ENCODE results near the gene IRGC. TPM values are rescaled to one million over a fixed set of nuclear protein-coding genes. Genes with fewer than 3 reads are reported as not detected.

The IRGC gene
- total and polyA plus RNA-seq, 2 of the 13 experiments (the other 11 are each of a cell fraction or from before 2014, with no cell fraction given), result not detected

GRCh38 chr19:43707158-43707712, 8.6 kb upstream of the IRGC start (continued):
- TF ChIP-seq, protein P1, sequence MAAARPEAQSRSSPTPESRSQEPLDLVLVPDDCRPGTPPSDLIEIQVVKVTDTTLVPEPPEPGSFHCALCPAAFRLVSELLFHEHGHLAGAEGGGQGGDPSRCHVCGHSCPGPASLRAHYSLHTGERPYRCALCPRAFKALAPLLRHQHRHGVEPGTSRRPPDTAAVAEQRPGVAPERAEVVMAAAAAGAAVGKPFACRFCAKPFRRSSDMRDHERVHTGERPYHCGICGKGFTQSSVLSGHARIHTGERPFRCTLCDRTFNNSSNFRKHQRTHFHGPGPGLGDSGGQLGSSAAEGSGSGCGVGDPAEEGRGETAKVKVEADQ (CRISPR knock-in tag; IDR thresholded peaks at IDR 0.05; ENCODE audit: borderline replicate concordance), result no peak
- TF ChIP-seq POLR2AphosphoS5 (IDR thresholded peaks at IDR 0.05; ENCODE audit: low read depth, low read length) (no peak), ZNF224 (CRISPR knock-in tag; IDR thresholded peaks at IDR 0.05) (no peak), SMARCC2 (IDR thresholded peaks at IDR 0.05) (no peak), ZNF766 (CRISPR knock-in tag; IDR thresholded peaks at IDR 0.05; ENCODE audit: borderline replicate concordance) (no peak), GMEB1 (CRISPR knock-in tag; IDR thresholded peaks at IDR 0.05; ENCODE audit: borderline replicate concordance) (no peak), ZFP36L1 (CRISPR knock-in tag; IDR thresholded peaks at IDR 0.05) (no peak), ATM (IDR thresholded peaks at IDR 0.05; ENCODE audit: borderline replicate concordance) (no peak), SIN3A (IDR thresholded peaks at IDR 0.05; ENCODE audit: borderline replicate concordance, low read depth, low read length) (no peak), ZNF546 (CRISPR knock-in tag; conservative IDR thresholded peaks at IDR 0.05) (no peak), KLF13 (CRISPR knock-in tag; IDR thresholded peaks at IDR 0.05) (no peak), ZNF3 (CRISPR knock-in tag; IDR thresholded peaks at IDR 0.05) (no peak), SMC3 (IDR thresholded peaks at IDR 0.05; ENCODE audit: low read length) (no peak), ZNF788 (CRISPR knock-in tag; IDR thresholded peaks at IDR 0.05; ENCODE audit: borderline replicate concordance) (no peak), TCF7L2 (IDR thresholded peaks at IDR 0.05; ENCODE audit: low read depth, low read length) (no peak), KDM2A (CRISPR knock-in tag; IDR thresholded peaks at IDR 0.05; ENCODE audit: borderline replicate concordance, low read depth) (no peak), ZNF549 (CRISPR knock-in tag; IDR thresholded peaks at IDR 0.05) (no peak), SYNCRIP (IDR thresholded peaks at IDR 0.05; ENCODE audit: insufficient read depth, low read depth, low read length) (no peak), BORCS8-MEF2B (CRISPR knock-in tag; IDR thresholded peaks at IDR 0.05) (no peak), CC2D1A (CRISPR knock-in tag; IDR thresholded peaks at IDR 0.05) (no peak), HOXA3 (CRISPR knock-in tag; IDR thresholded peaks at IDR 0.05) (no peak)
- TF ChIP-seq, protein P2, sequence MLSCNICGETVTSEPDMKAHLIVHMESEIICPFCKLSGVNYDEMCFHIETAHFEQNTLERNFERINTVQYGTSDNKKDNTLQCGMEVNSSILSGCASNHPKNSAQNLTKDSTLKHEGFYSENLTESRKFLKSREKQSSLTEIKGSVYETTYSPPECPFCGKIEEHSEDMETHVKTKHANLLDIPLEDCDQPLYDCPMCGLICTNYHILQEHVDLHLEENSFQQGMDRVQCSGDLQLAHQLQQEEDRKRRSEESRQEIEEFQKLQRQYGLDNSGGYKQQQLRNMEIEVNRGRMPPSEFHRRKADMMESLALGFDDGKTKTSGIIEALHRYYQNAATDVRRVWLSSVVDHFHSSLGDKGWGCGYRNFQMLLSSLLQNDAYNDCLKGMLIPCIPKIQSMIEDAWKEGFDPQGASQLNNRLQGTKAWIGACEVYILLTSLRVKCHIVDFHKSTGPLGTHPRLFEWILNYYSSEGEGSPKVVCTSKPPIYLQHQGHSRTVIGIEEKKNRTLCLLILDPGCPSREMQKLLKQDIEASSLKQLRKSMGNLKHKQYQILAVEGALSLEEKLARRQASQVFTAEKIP (CRISPR knock-in tag; IDR thresholded peaks at IDR 0.05; ENCODE audit: borderline replicate concordance), result no peak
- TF ChIP-seq, protein P3, sequence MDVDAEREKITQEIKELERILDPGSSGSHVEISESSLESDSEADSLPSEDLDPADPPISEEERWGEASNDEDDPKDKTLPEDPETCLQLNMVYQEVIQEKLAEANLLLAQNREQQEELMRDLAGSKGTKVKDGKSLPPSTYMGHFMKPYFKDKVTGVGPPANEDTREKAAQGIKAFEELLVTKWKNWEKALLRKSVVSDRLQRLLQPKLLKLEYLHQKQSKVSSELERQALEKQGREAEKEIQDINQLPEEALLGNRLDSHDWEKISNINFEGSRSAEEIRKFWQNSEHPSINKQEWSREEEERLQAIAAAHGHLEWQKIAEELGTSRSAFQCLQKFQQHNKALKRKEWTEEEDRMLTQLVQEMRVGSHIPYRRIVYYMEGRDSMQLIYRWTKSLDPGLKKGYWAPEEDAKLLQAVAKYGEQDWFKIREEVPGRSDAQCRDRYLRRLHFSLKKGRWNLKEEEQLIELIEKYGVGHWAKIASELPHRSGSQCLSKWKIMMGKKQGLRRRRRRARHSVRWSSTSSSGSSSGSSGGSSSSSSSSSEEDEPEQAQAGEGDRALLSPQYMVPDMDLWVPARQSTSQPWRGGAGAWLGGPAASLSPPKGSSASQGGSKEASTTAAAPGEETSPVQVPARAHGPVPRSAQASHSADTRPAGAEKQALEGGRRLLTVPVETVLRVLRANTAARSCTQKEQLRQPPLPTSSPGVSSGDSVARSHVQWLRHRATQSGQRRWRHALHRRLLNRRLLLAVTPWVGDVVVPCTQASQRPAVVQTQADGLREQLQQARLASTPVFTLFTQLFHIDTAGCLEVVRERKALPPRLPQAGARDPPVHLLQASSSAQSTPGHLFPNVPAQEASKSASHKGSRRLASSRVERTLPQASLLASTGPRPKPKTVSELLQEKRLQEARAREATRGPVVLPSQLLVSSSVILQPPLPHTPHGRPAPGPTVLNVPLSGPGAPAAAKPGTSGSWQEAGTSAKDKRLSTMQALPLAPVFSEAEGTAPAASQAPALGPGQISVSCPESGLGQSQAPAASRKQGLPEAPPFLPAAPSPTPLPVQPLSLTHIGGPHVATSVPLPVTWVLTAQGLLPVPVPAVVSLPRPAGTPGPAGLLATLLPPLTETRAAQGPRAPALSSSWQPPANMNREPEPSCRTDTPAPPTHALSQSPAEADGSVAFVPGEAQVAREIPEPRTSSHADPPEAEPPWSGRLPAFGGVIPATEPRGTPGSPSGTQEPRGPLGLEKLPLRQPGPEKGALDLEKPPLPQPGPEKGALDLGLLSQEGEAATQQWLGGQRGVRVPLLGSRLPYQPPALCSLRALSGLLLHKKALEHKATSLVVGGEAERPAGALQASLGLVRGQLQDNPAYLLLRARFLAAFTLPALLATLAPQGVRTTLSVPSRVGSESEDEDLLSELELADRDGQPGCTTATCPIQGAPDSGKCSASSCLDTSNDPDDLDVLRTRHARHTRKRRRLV (CRISPR knock-in tag; IDR thresholded peaks at IDR 0.05), result no peak

All from HepG2 (cell line).